ENCODE measurements around the gene MDGA2. TPM values are rescaled to one million over a fixed set of nuclear protein-coding genes. Genes with fewer than 3 reads are reported as not detected.
"Not testable (repeated sequence)": the region's sequence is repeated elsewhere in the genome, so short reads cannot be mapped to it uniquely, and the experiment has no call there.

MDGA2 gene
- total RNA-seq, 2 experiments from 2014 or later = not detected

- Mint-ChIP-seq H3K27ac (no peak overlapping the region), H3K9me3 (peaks cover 10% of the 10 kb centered on the region), H3K36me3 (ENCODE audit: low read depth) (no peaks in the 10 kb centered on the region), H3K4me3 (no peak overlapping the region), H3K27me3 (no peaks in the 10 kb centered on the region), H3K4me1 (ENCODE audit: low read depth) (no peaks in the 10 kb centered on the region)
- Histone ChIP-seq H3K9me3 (ENCODE audit: control insufficient read depth in 1 of 2, insufficient read depth in 1 of 2, low read length in 2 of 2) (peaks cover 0 to 12% of the 10 kb centered on the region in 2 experiments), H3K27me3 (ENCODE audit: control insufficient read depth in 1 of 2, insufficient read depth in 2 of 2, low read length in 2 of 2) (no peaks in the 10 kb centered on the region), H3K4me1 (ENCODE audit: insufficient read depth, low read length) (no peaks in the 10 kb centered on the region), H3K27ac (ENCODE audit: low read depth in 1 of 2, low read length in 2 of 2) (no peak overlapping the region), H3K36me3 (ENCODE audit: insufficient read depth, low read length) (no peaks in the 10 kb centered on the region), H3K4me3 (ENCODE audit: low read length) (no peak overlapping the region)
- DNase-seq = no peak
- TF ChIP-seq CTCF (IDR thresholded peaks at IDR 0.05) = no peak
- no peak for ATAC-seq (ENCODE audit: poor library complexity)
- CTCF ChIA-PET = no interaction called here
- intact Hi-C loops (cut with DNase I, micrococcal nuclease) = no loop called here
- POLR2A ChIA-PET = no interaction called here
These were observed 429.0 kb downstream of the MDGA2 start for GRCh38 chr14:47246367-47246766.

GRCh38 chr14:47242579-47242978, 432.8 kb downstream of the MDGA2 start:
- DNase-seq; H3K36me3 Mint-ChIP-seq (ENCODE audit: low read depth); ATAC-seq (ENCODE audit: poor library complexity); H3K27ac ChIP-seq (ENCODE audit: low read depth in 1 of 2, low read length in 2 of 2); H3K4me3 ChIP-seq (ENCODE audit: low read length); H3K36me3 ChIP-seq (ENCODE audit: insufficient read depth, low read length); H3K4me1 ChIP-seq (ENCODE audit: insufficient read depth, low read length); H3K27me3 Mint-ChIP-seq; CTCF ChIA-PET; H3K27ac Mint-ChIP-seq; H3K4me3 Mint-ChIP-seq; H3K4me1 Mint-ChIP-seq (ENCODE audit: low read depth); H3K27me3 ChIP-seq (ENCODE audit: control insufficient read depth in 1 of 2, insufficient read depth in 2 of 2, low read length in 2 of 2); intact Hi-C loops (cut with DNase I, micrococcal nuclease); H3K9me3 Mint-ChIP-seq: not testable (repeated sequence)
- peaks cover 0 to 12% of the 10 kb centered on the region in 2 experiments for H3K9me3 ChIP-seq (ENCODE audit: control insufficient read depth in 1 of 2, insufficient read depth in 1 of 2, low read length in 2 of 2)
- POLR2A ChIA-PET = interaction anchor here (0.6 kb wide), 1 partner anchor 58 kb away, joined by 3 read pairs; no protein-coding TSS in a partner anchor

- no peaks in the 10 kb centered on the region for H3K27me3 ChIP-seq (ENCODE audit: control insufficient read depth in 1 of 2, insufficient read depth in 2 of 2, low read length in 2 of 2)
- no peak overlapping the region for H3K4me3 ChIP-seq (ENCODE audit: low read length)
- ATAC-seq (ENCODE audit: poor library complexity) = no peak
- no peaks in the 10 kb centered on the region for H3K4me1 ChIP-seq (ENCODE audit: insufficient read depth, low read length)
- no peaks in the 10 kb centered on the region for H3K9me3 Mint-ChIP-seq
- no peak overlapping the region for H3K27ac Mint-ChIP-seq
- intact Hi-C loops (cut with DNase I, micrococcal nuclease) = no loop called here
- no peaks in the 10 kb centered on the region for H3K36me3 Mint-ChIP-seq (ENCODE audit: low read depth)
- no peaks in the 10 kb centered on the region for H3K27me3 Mint-ChIP-seq
- ChIA-PET POLR2A (no interaction called here), CTCF (no interaction called here)
- no peak for DNase-seq
- H3K4me3 Mint-ChIP-seq = no peak overlapping the region
- no peak for TF ChIP-seq CTCF (IDR thresholded peaks at IDR 0.05)
- no peak overlapping the region for H3K27ac ChIP-seq (ENCODE audit: low read depth in 1 of 2, low read length in 2 of 2)
- peaks cover 0 to 14% of the 10 kb centered on the region in 2 experiments for H3K9me3 ChIP-seq (ENCODE audit: control insufficient read depth in 1 of 2, insufficient read depth in 1 of 2, low read length in 2 of 2)
- H3K36me3 ChIP-seq (ENCODE audit: insufficient read depth, low read length) = no peaks in the 10 kb centered on the region
- H3K4me1 Mint-ChIP-seq (ENCODE audit: low read depth) = no peaks in the 10 kb centered on the region
These were observed 434.5 kb downstream of the MDGA2 start for GRCh38 chr14:47240748-47241437.

- Mint-ChIP-seq H3K27ac (no peak overlapping the region), H3K4me1 (ENCODE audit: low read depth) (no peaks in the 10 kb centered on the region), H3K4me3 (no peak overlapping the region), H3K27me3 (no peaks in the 10 kb centered on the region), H3K36me3 (ENCODE audit: low read depth) (no peaks in the 10 kb centered on the region), H3K9me3 (no peaks in the 10 kb centered on the region)
- ChIA-PET CTCF (no interaction called here), POLR2A (no interaction called here)
- H3K9me3 ChIP-seq (ENCODE audit: control insufficient read depth in 1 of 2, insufficient read depth in 1 of 2, low read length in 2 of 2) = peaks cover 0 to 4% of the 10 kb centered on the region in 2 experiments
- intact Hi-C loops (cut with DNase I, micrococcal nuclease) = no loop called here
- no peak for DNase-seq
- H3K27me3 ChIP-seq (ENCODE audit: control insufficient read depth in 1 of 2, insufficient read depth in 2 of 2, low read length in 2 of 2) = no peaks in the 10 kb centered on the region
- no peaks in the 10 kb centered on the region for H3K36me3 ChIP-seq (ENCODE audit: insufficient read depth, low read length)
- no peak overlapping the region for H3K27ac ChIP-seq (ENCODE audit: low read depth in 1 of 2, low read length in 2 of 2)
- no peak for TF ChIP-seq CTCF (IDR thresholded peaks at IDR 0.05)
- no peak overlapping the region for H3K4me3 ChIP-seq (ENCODE audit: low read length)
- no peaks in the 10 kb centered on the region for H3K4me1 ChIP-seq (ENCODE audit: insufficient read depth, low read length)
- no peak for ATAC-seq (ENCODE audit: poor library complexity)
These were observed 439.8 kb downstream of the MDGA2 start for GRCh38 chr14:47235619-47236018.

All from CD4-positive, alpha-beta T cell (primary cell).